ENCODE results near the gene SYNJ2. TPM values are rescaled to one million over a fixed set of nuclear protein-coding genes. Genes with fewer than 3 reads are reported as not detected.

Gene SYNJ2
- total and polyA plus RNA-seq, 9 donors = 3.6 to 18.7 (median 9.8) TPM

DNA sequence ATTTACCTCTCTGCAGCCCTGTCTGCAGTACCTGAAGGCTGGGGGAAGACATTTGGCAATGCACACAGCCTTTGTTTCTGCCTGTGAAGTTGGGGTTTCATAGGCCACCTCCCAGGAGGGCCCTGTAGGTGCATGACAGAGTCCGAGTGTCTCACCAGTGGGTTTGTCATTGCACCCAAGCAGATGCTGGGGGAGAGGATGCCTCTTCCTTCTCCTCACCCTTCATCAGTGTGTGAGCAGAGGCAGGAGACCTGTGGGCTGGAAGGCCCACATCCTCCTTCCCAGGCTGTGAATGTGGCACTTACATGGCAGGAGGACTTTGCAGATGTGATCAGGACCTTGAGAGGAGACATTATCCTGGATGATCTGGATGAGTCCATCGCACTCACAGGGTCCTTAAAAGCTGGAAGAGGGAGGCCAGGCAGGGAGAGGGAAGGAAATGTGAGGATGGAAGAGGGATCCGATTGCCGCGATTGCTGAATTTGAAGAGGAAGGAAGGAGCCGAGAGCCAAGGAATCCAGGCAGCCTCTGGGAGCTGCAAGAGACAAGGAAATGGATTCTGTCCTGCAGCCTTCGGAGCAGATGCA lies 30.4 kb downstream of the SYNJ2 start:
- intact Hi-C loops (cut with DNase I) = no loop called here
- no peaks in the 10 kb centered on the region for H3K36me3 ChIP-seq

GRCh38 chr6:158013904-158014504 lies 32.3 kb downstream of the SYNJ2 start:
- H3K27ac ChIP-seq = no peak overlapping the region
- intact Hi-C loops (cut with DNase I) = no loop called here
- WGBS, 3 donors = 90% methylated on average over 4 of the region's 4 CpGs

More for the DNA sequence above, 30.4 kb downstream of the SYNJ2 start:
- DNase-seq = peak in 1 of 5 donors; percentile 7
- Histone ChIP-seq H3K4me1 (ENCODE audit: insufficient read depth) (peaks cover 13% of the 10 kb centered on the region), H3K27me3 (no peaks in the 10 kb centered on the region), H3K9me3 (no peaks in the 10 kb centered on the region), H3K4me3 (no peak overlapping the region), H3K27ac (no peak overlapping the region)
- TF ChIP-seq POLR2A (IDR thresholded peaks at IDR 0.05) (no peak), CTCF (IDR thresholded peaks at IDR 0.05) (no peak), EP300 (IDR thresholded peaks at IDR 0.05) (no peak)
- WGBS, 3 donors = 94 to 97% (median 95%) methylated on average over 7 of the region's 7 CpGs

DNA sequence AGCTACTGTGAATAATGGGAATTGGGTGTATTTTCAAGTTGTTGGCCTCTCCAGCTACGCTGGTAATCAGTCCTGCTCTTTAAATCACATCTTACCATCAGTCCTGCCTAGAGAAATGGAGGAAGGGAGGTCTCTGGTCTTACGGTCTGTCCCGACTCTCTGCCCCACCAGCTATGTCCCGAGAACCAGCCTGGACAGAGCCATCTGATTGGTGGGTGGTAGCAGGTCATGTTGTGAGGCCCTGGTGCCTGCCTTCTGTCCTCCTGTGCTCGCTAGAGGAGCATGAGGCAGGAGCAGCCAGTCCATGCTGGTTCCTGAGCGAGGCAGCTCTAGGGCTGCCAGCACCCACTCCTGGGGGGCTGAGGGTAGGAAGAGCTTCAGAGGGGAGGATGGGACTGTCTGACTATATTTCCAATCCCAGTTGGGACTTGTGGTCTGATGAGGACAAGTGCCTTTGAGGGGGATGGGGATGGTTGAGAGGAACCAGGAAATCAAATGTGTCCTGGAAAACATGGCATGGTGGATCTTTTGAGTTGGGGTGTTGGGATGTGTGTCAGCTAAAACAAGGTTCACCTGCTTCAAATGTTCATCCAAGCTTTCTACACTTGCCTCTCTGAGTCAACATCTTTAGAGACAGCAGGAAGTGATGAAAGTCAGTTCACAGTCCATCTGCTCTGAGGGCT lies 33.0 kb downstream of the SYNJ2 start:
- 95 to 98% (median 98%) methylated on average over 6 of the region's 6 CpGs for WGBS, 3 donors
- no peak overlapping the region for H3K4me3 ChIP-seq
- peaks cover 2% of the 10 kb centered on the region for H3K4me1 ChIP-seq (ENCODE audit: insufficient read depth)
- intact Hi-C loops (cut with DNase I) = no loop called here
- H3K27me3 ChIP-seq = no peaks in the 10 kb centered on the region
- no peak overlapping the region for H3K27ac ChIP-seq
- TF ChIP-seq POLR2A (IDR thresholded peaks at IDR 0.05) = no peak
- no peak for TF ChIP-seq CTCF (IDR thresholded peaks at IDR 0.05)
- no peak for TF ChIP-seq EP300 (IDR thresholded peaks at IDR 0.05)
- DNase-seq = peak in 1 of 5 donors; percentile 7
- no peaks in the 10 kb centered on the region for H3K36me3 ChIP-seq
- no peaks in the 10 kb centered on the region for H3K9me3 ChIP-seq

More at GRCh38 chr6:158013904-158014504, 32.3 kb downstream of the SYNJ2 start:
- DNase-seq = no peak
- no peak for TF ChIP-seq POLR2A (IDR thresholded peaks at IDR 0.05)
- TF ChIP-seq EP300 (IDR thresholded peaks at IDR 0.05) = no peak
- TF ChIP-seq CTCF (IDR thresholded peaks at IDR 0.05) = no peak
- Histone ChIP-seq H3K36me3 (no peaks in the 10 kb centered on the region), H3K4me3 (no peak overlapping the region), H3K27me3 (no peaks in the 10 kb centered on the region), H3K4me1 (ENCODE audit: insufficient read depth) (peaks cover 8% of the 10 kb centered on the region), H3K9me3 (no peaks in the 10 kb centered on the region)

GRCh38 chr6:158015188-158015506 lies 33.5 kb downstream of the SYNJ2 start:
- WGBS, 3 donors = 85 to 94% (median 92%) methylated on average over 2 of the region's 2 CpGs
- no peak for DNase-seq
- no peak overlapping the region for H3K27ac ChIP-seq
- TF ChIP-seq CTCF (IDR thresholded peaks at IDR 0.05) = no peak
- TF ChIP-seq POLR2A (IDR thresholded peaks at IDR 0.05) = no peak
- TF ChIP-seq EP300 (IDR thresholded peaks at IDR 0.05) = no peak
- no peaks in the 10 kb centered on the region for H3K36me3 ChIP-seq
- H3K4me1 ChIP-seq (ENCODE audit: insufficient read depth) = peaks cover 1% of the 10 kb centered on the region
- H3K27me3 ChIP-seq = no peaks in the 10 kb centered on the region
- intact Hi-C loops (cut with DNase I) = no loop called here
- no peak overlapping the region for H3K4me3 ChIP-seq
- H3K9me3 ChIP-seq = no peaks in the 10 kb centered on the region
